GM12878 (cell line): ENCODE data around the gene C10orf67.
A peak's percentile ranks its signal among the peaks of the same experiment; 100 is the strongest.

Experiments used
- ATF3 ChIP-seq: IDR thresholded peaks from 2 replicates; pipeline ENCODE4 v1.6.1; 2011; ENCODE audit warnings: low read depth, mild to moderate bottlenecking, low read length, moderate library complexity, borderline replicate concordance; ENCODE audit errors: extremely low read depth
- CBFB ChIP-seq: IDR thresholded peaks from 2 replicates; pipeline ENCODE4 v1.6.1; 2016; ENCODE audit warnings: antibody characterized with exemption, low read depth
- CBX3 ChIP-seq: fragments of 200-600 bp; sonication (generic); IDR thresholded peaks from 2 replicates; pipeline ENCODE4 v1.6.1; 2016; ENCODE audit warnings: low read depth, borderline replicate concordance
- CEBPB ChIP-seq, 2 experiments: fragments of 150-350 bp in 1 of 2; IDR thresholded peaks; 2 replicates each; pipeline ENCODE4 v1.6.1; 2012 to 2014; ENCODE audit warnings: low read depth in 2 of 2, low read length in 2 of 2, borderline replicate concordance in 1 of 2, inconsistent platforms in 1 of 2
- CTCF ChIP-seq, 3 experiments: IDR thresholded peaks in 2 of 3; conservative IDR thresholded peaks in 1 of 3; 2 replicates each; pipeline ENCODE4 v1.5.1; 2011; ENCODE audit warnings: low read depth in 3 of 3, low read length in 3 of 3, mild to moderate bottlenecking in 3 of 3, control low read depth in 2 of 3, moderate library complexity in 2 of 3, inconsistent platforms in 1 of 3, mixed read lengths in 1 of 3; ENCODE audit not compliant: control insufficient read depth in 2 of 3, insufficient read depth in 1 of 3; ENCODE audit errors: extremely low read depth in 1 of 3
- ELK1 ChIP-seq: IDR thresholded peaks from 2 replicates; pipeline ENCODE4 v1.6.1; 2012; ENCODE audit warnings: low read depth, low read length, improper control_type of control experiment
- GATAD2B ChIP-seq: fragments of 450-650 bp; conservative IDR thresholded peaks from 2 replicates; pipeline ENCODE4 v1.6.1; 2017; ENCODE audit warnings: low read depth, mild to moderate bottlenecking, moderate library complexity
- POLR2A ChIP-seq: IDR thresholded peaks from 2 replicates; pipeline ENCODE4 v1.6.1; 2011; ENCODE audit warnings: low read depth, mild to moderate bottlenecking, low read length
- SP1 ChIP-seq: IDR thresholded peaks from one replicate; pipeline ENCODE4 v1.6.1; 2011; ENCODE audit warnings: low read depth, low read length
- TCF12 ChIP-seq: IDR thresholded peaks from 2 replicates; pipeline ENCODE4 v1.6.1; 2011; ENCODE audit warnings: low read depth, mild to moderate bottlenecking, low read length
- USF2 ChIP-seq: IDR thresholded peaks from 2 replicates; pipeline ENCODE4 v1.6.1; 2011; ENCODE audit warnings: low read depth, low read length, improper control_type of control experiment, borderline replicate concordance
- TF ChIP-seq, protein P1 (sequence below): fragments of 450-650 bp; IDR thresholded peaks from 2 replicates; pipeline ENCODE4 v1.6.1; 2017; ENCODE audit warnings: mild to moderate bottlenecking
- TF ChIP-seq, protein P2 (sequence below): fragments of 450-650 bp; formaldehyde crosslinking; IDR thresholded peaks from 2 replicates; pipeline ENCODE4 v1.5.0; 2022; ENCODE audit warnings: mild to moderate bottlenecking, missing genetic modification characterization

DNA sequence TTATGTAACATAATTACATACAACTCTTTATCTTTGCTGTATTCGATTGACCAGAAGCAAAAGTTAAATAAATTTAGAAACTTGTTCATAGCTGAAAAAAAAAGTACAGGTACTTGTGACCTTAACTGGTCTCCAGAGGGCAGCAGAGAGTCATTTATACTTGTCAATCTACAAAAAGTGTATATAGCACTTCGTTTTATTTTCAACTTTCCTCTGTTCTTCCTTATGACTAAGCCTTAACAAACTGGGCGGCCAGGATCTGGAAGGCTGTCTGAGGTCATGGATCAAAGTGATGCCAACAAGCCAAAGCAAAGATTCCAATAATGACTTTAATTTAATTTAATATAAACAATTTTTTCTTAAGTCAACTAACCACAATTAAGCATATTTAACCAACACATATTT is 29.8 kb downstream of the C10orf67 start:
- TF ChIP-seq CEBPB (IDR thresholded peaks at IDR 0.05; ENCODE audit: borderline replicate concordance in 1 of 2, low read depth in 2 of 2, low read length in 2 of 2), result no peak
- TF ChIP-seq, protein P1, sequence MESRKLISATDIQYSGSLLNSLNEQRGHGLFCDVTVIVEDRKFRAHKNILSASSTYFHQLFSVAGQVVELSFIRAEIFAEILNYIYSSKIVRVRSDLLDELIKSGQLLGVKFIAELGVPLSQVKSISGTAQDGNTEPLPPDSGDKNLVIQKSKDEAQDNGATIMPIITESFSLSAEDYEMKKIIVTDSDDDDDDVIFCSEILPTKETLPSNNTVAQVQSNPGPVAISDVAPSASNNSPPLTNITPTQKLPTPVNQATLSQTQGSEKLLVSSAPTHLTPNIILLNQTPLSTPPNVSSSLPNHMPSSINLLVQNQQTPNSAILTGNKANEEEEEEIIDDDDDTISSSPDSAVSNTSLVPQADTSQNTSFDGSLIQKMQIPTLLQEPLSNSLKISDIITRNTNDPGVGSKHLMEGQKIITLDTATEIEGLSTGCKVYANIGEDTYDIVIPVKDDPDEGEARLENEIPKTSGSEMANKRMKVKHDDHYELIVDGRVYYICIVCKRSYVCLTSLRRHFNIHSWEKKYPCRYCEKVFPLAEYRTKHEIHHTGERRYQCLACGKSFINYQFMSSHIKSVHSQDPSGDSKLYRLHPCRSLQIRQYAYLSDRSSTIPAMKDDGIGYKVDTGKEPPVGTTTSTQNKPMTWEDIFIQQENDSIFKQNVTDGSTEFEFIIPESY, result no peak
- TF ChIP-seq CTCF (IDR thresholded peaks at IDR 0.05 in 2 of 3, conservative IDR thresholded peaks at IDR 0.05 in 1 of 3; ENCODE audit: control insufficient read depth in 2 of 3, extremely low read depth in 1 of 3, insufficient read depth in 1 of 3, low read depth in 3 of 3, low read length in 3 of 3), result peak; percentile 55 to 70 (median 62)
- TF ChIP-seq ELK1, result no peak
- TF ChIP-seq TCF12, result no peak
- TF ChIP-seq, protein P2, sequence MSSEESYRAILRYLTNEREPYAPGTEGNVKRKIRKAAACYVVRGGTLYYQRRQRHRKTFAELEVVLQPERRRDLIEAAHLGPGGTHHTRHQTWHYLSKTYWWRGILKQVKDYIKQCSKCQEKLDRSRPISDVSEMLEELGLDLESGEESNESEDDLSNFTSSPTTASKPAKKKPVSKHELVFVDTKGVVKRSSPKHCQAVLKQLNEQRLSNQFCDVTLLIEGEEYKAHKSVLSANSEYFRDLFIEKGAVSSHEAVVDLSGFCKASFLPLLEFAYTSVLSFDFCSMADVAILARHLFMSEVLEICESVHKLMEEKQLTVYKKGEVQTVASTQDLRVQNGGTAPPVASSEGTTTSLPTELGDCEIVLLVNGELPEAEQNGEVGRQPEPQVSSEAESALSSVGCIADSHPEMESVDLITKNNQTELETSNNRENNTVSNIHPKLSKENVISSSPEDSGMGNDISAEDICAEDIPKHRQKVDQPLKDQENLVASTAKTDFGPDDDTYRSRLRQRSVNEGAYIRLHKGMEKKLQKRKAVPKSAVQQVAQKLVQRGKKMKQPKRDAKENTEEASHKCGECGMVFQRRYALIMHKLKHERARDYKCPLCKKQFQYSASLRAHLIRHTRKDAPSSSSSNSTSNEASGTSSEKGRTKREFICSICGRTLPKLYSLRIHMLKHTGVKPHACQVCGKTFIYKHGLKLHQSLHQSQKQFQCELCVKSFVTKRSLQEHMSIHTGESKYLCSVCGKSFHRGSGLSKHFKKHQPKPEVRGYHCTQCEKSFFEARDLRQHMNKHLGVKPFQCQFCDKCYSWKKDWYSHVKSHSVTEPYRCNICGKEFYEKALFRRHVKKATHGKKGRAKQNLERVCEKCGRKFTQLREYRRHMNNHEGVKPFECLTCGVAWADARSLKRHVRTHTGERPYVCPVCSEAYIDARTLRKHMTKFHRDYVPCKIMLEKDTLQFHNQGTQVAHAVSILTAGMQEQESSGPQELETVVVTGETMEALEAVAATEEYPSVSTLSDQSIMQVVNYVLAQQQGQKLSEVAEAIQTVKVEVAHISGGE (CRISPR knock-in tag), result no peak
- TF ChIP-seq SP1, result no peak
- no peak for TF ChIP-seq GATAD2B
- TF ChIP-seq USF2, result no peak
- TF ChIP-seq ATF3, result no peak
- TF ChIP-seq POLR2A, result no peak
- TF ChIP-seq CBFB, result no peak
- TF ChIP-seq CBX3, result no peak
